ENCODE results near the gene MRPL37.

GRCh38 chr1:54167422-54168139, 32.4 kb upstream of the MRPL37 start:
- TF ChIP-seq, protein P1, sequence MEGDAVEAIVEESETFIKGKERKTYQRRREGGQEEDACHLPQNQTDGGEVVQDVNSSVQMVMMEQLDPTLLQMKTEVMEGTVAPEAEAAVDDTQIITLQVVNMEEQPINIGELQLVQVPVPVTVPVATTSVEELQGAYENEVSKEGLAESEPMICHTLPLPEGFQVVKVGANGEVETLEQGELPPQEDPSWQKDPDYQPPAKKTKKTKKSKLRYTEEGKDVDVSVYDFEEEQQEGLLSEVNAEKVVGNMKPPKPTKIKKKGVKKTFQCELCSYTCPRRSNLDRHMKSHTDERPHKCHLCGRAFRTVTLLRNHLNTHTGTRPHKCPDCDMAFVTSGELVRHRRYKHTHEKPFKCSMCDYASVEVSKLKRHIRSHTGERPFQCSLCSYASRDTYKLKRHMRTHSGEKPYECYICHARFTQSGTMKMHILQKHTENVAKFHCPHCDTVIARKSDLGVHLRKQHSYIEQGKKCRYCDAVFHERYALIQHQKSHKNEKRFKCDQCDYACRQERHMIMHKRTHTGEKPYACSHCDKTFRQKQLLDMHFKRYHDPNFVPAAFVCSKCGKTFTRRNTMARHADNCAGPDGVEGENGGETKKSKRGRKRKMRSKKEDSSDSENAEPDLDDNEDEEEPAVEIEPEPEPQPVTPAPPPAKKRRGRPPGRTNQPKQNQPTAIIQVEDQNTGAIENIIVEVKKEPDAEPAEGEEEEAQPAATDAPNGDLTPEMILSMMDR (conservative IDR thresholded peaks at IDR 0.05 in 1 of 2, IDR thresholded peaks at IDR 0.05 in 1 of 2; ENCODE audit: extremely low read depth in 1 of 2, insufficient read depth in 1 of 2, low read depth in 1 of 2, low read length in 2 of 2), result no peak
- no peak for TF ChIP-seq EZH2 (IDR thresholded peaks at IDR 0.05; ENCODE audit: borderline replicate concordance, low read length)

Data from mammary epithelial cell (primary cell).